ENCODE results near the gene ALG6.

The ALG6 gene

DNA sequence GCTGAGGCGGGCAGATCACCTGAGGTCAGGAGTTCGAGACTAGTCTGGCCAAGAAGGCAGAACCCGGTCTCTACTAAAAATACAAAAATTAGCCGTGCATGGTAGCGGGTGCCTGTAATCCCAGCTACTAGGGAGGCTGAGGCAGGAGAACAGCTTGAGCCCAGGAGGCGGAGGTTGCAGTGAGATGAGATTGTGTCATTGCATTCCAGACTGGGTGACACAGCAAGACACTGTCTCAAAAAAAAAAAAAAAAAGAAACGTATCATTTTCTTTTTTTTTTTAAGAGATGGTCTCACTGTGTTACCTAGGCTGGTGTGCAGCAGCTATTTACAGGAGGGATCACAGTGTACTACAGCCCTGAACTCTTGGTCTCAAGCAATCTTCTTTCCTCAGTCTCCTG, 108.3 kb downstream of the ALG6 start:
- Histone ChIP-seq H3K9me3 (ENCODE audit: control insufficient read depth in 2 of 2, low read length in 2 of 2) (no peaks in the 10 kb centered on the region), H3K27ac (ENCODE audit: low read depth in 2 of 2, low read length in 2 of 2) (no peak overlapping the region), H3K4me3 (ENCODE audit: low read length in 2 of 2) (no peak overlapping the region), H3K27me3 (ENCODE audit: control insufficient read depth in 2 of 2, insufficient read depth in 2 of 2, low read length in 2 of 2) (no peaks in the 10 kb centered on the region), H3K4me1 (ENCODE audit: control insufficient read depth in 2 of 2, insufficient read depth in 2 of 2, low read length in 2 of 2) (no peaks in the 10 kb centered on the region), H3K36me3 (ENCODE audit: control insufficient read depth in 2 of 2, insufficient read depth in 2 of 2, low read length in 2 of 2) (no peaks in the 10 kb centered on the region), H3K9ac (ENCODE audit: low read depth in 1 of 2, low read length in 2 of 2) (no peak overlapping the region)

- no peak overlapping the region for H3K4me3 ChIP-seq (ENCODE audit: low read length in 2 of 2)
- no peaks in the 10 kb centered on the region for H3K9me3 ChIP-seq (ENCODE audit: control insufficient read depth in 2 of 2, low read length in 2 of 2)
- H3K27ac ChIP-seq (ENCODE audit: low read depth in 2 of 2, low read length in 2 of 2): no peak overlapping the region
- H3K9ac ChIP-seq (ENCODE audit: low read depth in 1 of 2, low read length in 2 of 2): no peak overlapping the region
- no peaks in the 10 kb centered on the region for H3K4me1 ChIP-seq (ENCODE audit: control insufficient read depth in 2 of 2, insufficient read depth in 2 of 2, low read length in 2 of 2)
- H3K27me3 ChIP-seq (ENCODE audit: control insufficient read depth in 2 of 2, insufficient read depth in 2 of 2, low read length in 2 of 2): no peaks in the 10 kb centered on the region
- H3K36me3 ChIP-seq (ENCODE audit: control insufficient read depth in 2 of 2, insufficient read depth in 2 of 2, low read length in 2 of 2): no peaks in the 10 kb centered on the region
Observed at GRCh38 chr1:63480057-63480456, 112.6 kb downstream of the ALG6 start.

GRCh38 chr1:63486629-63487028, 119.2 kb downstream of the ALG6 start:
- no peak overlapping the region for H3K9ac ChIP-seq (ENCODE audit: low read depth in 1 of 2, low read length in 2 of 2)
- no peaks in the 10 kb centered on the region for H3K27me3 ChIP-seq (ENCODE audit: control insufficient read depth in 2 of 2, insufficient read depth in 2 of 2, low read length in 2 of 2)
- no peak overlapping the region for H3K4me3 ChIP-seq (ENCODE audit: low read length in 2 of 2)
- no peaks in the 10 kb centered on the region for H3K36me3 ChIP-seq (ENCODE audit: control insufficient read depth in 2 of 2, insufficient read depth in 2 of 2, low read length in 2 of 2)
- H3K27ac ChIP-seq (ENCODE audit: low read depth in 2 of 2, low read length in 2 of 2): no peak overlapping the region
- peaks cover 0 to 6% of the 10 kb centered on the region in 2 donors for H3K4me1 ChIP-seq (ENCODE audit: control insufficient read depth in 2 of 2, insufficient read depth in 2 of 2, low read length in 2 of 2)
- H3K9me3 ChIP-seq (ENCODE audit: control insufficient read depth in 2 of 2, low read length in 2 of 2): no peaks in the 10 kb centered on the region

DNA sequence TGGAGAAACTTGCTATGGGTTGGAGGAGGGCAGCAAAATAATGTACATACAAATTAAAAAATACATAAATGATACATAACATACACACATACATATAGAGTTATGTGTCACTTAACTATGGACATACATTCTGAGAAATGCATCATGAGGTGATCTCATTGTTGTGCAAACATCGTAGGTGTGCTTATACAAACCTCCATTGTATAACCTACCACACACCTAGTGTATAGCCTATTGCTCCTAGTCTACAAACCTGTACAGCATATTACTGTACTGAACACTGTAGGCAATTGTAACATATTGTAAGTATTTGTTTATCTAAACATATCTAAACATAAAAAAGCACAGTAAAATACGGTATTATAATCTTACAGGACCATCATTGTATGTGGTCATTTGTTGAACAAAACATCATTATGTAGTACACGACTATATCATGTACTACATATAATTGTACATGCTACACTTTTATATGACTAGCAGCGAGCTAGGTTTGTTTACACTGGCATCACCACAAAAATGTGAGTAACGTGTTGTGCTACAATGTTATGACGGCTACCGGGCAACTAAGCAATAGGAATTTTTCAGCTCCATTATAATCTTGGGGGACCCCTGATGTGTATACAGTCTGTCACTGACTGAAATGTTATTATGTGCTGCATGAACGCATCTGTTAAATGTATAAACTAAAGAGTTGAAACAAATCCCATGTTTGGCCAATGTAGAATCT, 120.1 kb downstream of the ALG6 start:
- H3K9ac ChIP-seq (ENCODE audit: low read depth in 1 of 2, low read length in 2 of 2): no peak overlapping the region
- peaks cover 0 to 6% of the 10 kb centered on the region in 2 donors for H3K4me1 ChIP-seq (ENCODE audit: control insufficient read depth in 2 of 2, insufficient read depth in 2 of 2, low read length in 2 of 2)
- H3K36me3 ChIP-seq (ENCODE audit: control insufficient read depth in 2 of 2, insufficient read depth in 2 of 2, low read length in 2 of 2): no peaks in the 10 kb centered on the region
- no peak overlapping the region for H3K27ac ChIP-seq (ENCODE audit: low read depth in 2 of 2, low read length in 2 of 2)
- H3K27me3 ChIP-seq (ENCODE audit: control insufficient read depth in 2 of 2, insufficient read depth in 2 of 2, low read length in 2 of 2): no peaks in the 10 kb centered on the region
- no peak overlapping the region for H3K4me3 ChIP-seq (ENCODE audit: low read length in 2 of 2)
- no peaks in the 10 kb centered on the region for H3K9me3 ChIP-seq (ENCODE audit: control insufficient read depth in 2 of 2, low read length in 2 of 2)

Measured in mucosa of rectum (tissue), 2 donors.